ENCODE results near the gene SFTPA2. TPM values are rescaled to one million over a fixed set of nuclear protein-coding genes. Genes with fewer than 3 reads are reported as not detected.

The SFTPA2 gene
- total RNA-seq, 1 donor from 2014 or later = 0.34 TPM

DNA sequence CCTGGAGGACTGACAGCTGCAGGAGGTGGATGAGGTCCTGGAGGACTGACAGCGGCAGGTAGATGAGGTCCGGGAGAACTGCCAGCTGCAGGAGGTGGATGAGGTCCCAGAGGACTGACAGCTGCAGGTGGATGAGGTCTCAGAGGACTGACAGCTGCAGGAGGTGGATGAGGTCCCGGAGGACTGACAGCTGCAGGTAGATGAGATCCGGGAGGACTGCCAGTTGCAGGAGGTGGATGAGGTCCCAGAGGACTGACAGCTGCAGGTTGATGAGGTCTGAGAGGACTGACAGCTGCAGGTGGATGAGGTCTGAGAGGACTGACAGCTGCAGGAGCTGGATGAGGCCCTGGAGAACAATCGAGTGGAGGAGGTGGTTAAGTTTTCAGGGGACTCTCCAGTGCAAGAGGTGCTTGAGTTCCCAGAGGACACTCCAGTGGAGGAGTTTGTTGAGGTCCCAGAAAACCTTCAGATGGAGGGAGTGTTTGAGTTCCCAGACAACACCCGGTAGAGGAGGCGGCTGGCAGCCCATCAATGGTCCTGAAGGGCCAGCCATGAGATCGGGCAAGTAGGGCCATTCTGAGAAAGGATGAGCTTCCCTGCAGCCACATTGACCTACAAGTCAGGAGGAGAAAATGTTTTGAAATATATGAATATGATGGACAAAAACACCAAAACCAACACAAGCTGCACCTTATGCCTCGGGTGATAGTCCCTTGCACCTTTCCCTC is 52.6 kb downstream of the SFTPA2 start:
- DNase-seq (ENCODE audit: low spot score in 2 of 2, unreplicated experiment in 2 of 2) = no peak
- Mint-ChIP-seq H3K36me3 (no peaks in the 10 kb centered on the region), H3K4me3 (no peak overlapping the region), H3K9me3 (no peaks in the 10 kb centered on the region), H3K4me1 (peaks cover 3% of the 10 kb centered on the region), H3K27ac (no peak overlapping the region), H3K27me3 (ENCODE audit: low read depth) (peaks cover 46% of the 10 kb centered on the region)
- TF ChIP-seq, protein P1, sequence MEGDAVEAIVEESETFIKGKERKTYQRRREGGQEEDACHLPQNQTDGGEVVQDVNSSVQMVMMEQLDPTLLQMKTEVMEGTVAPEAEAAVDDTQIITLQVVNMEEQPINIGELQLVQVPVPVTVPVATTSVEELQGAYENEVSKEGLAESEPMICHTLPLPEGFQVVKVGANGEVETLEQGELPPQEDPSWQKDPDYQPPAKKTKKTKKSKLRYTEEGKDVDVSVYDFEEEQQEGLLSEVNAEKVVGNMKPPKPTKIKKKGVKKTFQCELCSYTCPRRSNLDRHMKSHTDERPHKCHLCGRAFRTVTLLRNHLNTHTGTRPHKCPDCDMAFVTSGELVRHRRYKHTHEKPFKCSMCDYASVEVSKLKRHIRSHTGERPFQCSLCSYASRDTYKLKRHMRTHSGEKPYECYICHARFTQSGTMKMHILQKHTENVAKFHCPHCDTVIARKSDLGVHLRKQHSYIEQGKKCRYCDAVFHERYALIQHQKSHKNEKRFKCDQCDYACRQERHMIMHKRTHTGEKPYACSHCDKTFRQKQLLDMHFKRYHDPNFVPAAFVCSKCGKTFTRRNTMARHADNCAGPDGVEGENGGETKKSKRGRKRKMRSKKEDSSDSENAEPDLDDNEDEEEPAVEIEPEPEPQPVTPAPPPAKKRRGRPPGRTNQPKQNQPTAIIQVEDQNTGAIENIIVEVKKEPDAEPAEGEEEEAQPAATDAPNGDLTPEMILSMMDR (IDR thresholded peaks at IDR 0.05; ENCODE audit: unreplicated experiment) = no peak

Other genes starting within 250 kb of the SFTPA2 start
- 35.1 to 37.3 TPM (median 36.3 TPM) in 3 replicates for gene PPIF, start 212.9 kb downstream of the SFTPA2 start, total RNA-seq
- 31.8 to 34.0 TPM (median 33.2 TPM) in 3 replicates for gene ZCCHC24, start 114.8 kb downstream of the SFTPA2 start, total RNA-seq
- 0.07 TPM in 2 of 3 replicates, not detected in the other for gene EIF5AL1, start 47.9 kb downstream of the SFTPA2 start, total RNA-seq
- not detected in 3 replicates for gene SFTPA1, start 50.5 kb upstream of the SFTPA2 start, total RNA-seq
- 1.0 to 1.7 TPM (median 1.4 TPM) in 3 replicates for gene NUTM2B, start 142.8 kb upstream of the SFTPA2 start, total RNA-seq

Measured in mesothelial cell of epicardium (in vitro differentiated cells).